OCI-LY1 (cell line): ENCODE data around the gene PXMP4.

Experiments used
- H2AFZ ChIP-seq: fragments of 200-600 bp; sonication (generic), shearing (Covaris generic); 2 replicates; pipeline ENCODE4 v1.6.0; 2014; ENCODE audit warnings: antibody characterized with exemption, mild to moderate bottlenecking, low read length
- H3F3A ChIP-seq: fragments of 200-600 bp; sonication (generic), shearing (Covaris generic); 2 replicates; pipeline ENCODE4 v1.6.0; 2014; ENCODE audit warnings: mild to moderate bottlenecking, antibody characterized with exemption, low read length, moderate library complexity; ENCODE audit not compliant: insufficient read depth
- H3K27ac ChIP-seq: fragments of 200-600 bp; sonication (generic); 2 replicates; pipeline ENCODE4 v1.5.1; 2014; ENCODE audit warnings: low read length, mixed run types, mild to moderate bottlenecking, low read depth; ENCODE audit not compliant: poor library complexity, severe bottlenecking
- H3K27me3 ChIP-seq: fragments of 200-600 bp; sonication (generic); 2 replicates; pipeline ENCODE4 v1.6.0; 2014; ENCODE audit warnings: antibody characterized with exemption, mild to moderate bottlenecking, low read length, moderate library complexity; ENCODE audit not compliant: insufficient read depth
- H3K36me3 ChIP-seq: fragments of 200-600 bp; sonication (generic); 2 replicates; pipeline ENCODE4 v1.6.1; 2014; ENCODE audit warnings: mild to moderate bottlenecking, antibody characterized with exemption, low read length, moderate library complexity, mixed read lengths; ENCODE audit not compliant: insufficient read depth
- H3K4me1 ChIP-seq: fragments of 200-600 bp; sonication (generic); 2 replicates; pipeline ENCODE4 v1.5.1; 2014; ENCODE audit warnings: mild to moderate bottlenecking, low read length, moderate library complexity; ENCODE audit not compliant: insufficient read depth, severe bottlenecking
- H3K4me2 ChIP-seq: fragments of 200-600 bp; sonication (generic), shearing (Covaris generic); 2 replicates; pipeline ENCODE4 v1.6.1; 2014; ENCODE audit warnings: low read length
- H3K4me3 ChIP-seq: fragments of 200-600 bp; sonication (generic); 2 replicates; pipeline ENCODE4 v1.5.1; 2014; ENCODE audit warnings: low read length, low read depth, mild to moderate bottlenecking, mixed read lengths; ENCODE audit not compliant: poor library complexity, severe bottlenecking
- H3K79me2 ChIP-seq: fragments of 200-600 bp; shearing (Covaris generic); 2 replicates; pipeline ENCODE4 v1.6.1; 2016; ENCODE audit warnings: mixed run types, low read length, mixed read lengths; ENCODE audit not compliant: insufficient read depth
- H3K9ac ChIP-seq: fragments of 200-600 bp; sonication (generic), shearing (Covaris generic); 2 replicates; pipeline ENCODE4 v1.6.1; 2014; ENCODE audit warnings: mild to moderate bottlenecking, low read length, mixed read lengths
- H3K9me2 ChIP-seq: fragments of 200-600 bp; sonication (generic), shearing (Covaris generic); 2 replicates; pipeline ENCODE4 v1.6.1; 2014; ENCODE audit warnings: low read depth, mild to moderate bottlenecking, low read length, mixed read lengths
- H3K9me3 ChIP-seq: fragments of 200-600 bp; shearing (Covaris generic); 2 replicates; pipeline ENCODE4 v1.6.1; 2014; ENCODE audit warnings: low read length, mixed read lengths
- H4K20me1 ChIP-seq: fragments of 200-600 bp; sonication (generic), shearing (Covaris generic); 2 replicates; pipeline ENCODE4 v1.6.0; 2016; ENCODE audit warnings: mild to moderate bottlenecking, low read length; ENCODE audit not compliant: insufficient read depth
- CTCF ChIP-seq: fragments of 200-600 bp; sonication (generic), shearing (Covaris generic); IDR thresholded peaks from 2 replicates; pipeline ENCODE4 v1.5.1; 2017; ENCODE audit warnings: mild to moderate bottlenecking, antibody characterized with exemption, low read length, moderate library complexity, mixed read lengths
- EZH2 ChIP-seq: fragments of 200-600 bp; sonication (generic), shearing (Covaris generic); IDR thresholded peaks from 2 replicates; pipeline ENCODE4 v1.8.0; 2017; ENCODE audit warnings: borderline replicate concordance, mixed run types, mild to moderate bottlenecking, antibody characterized with exemption, low read length, moderate library complexity, mixed read lengths

PXMP4 gene

DNA sequence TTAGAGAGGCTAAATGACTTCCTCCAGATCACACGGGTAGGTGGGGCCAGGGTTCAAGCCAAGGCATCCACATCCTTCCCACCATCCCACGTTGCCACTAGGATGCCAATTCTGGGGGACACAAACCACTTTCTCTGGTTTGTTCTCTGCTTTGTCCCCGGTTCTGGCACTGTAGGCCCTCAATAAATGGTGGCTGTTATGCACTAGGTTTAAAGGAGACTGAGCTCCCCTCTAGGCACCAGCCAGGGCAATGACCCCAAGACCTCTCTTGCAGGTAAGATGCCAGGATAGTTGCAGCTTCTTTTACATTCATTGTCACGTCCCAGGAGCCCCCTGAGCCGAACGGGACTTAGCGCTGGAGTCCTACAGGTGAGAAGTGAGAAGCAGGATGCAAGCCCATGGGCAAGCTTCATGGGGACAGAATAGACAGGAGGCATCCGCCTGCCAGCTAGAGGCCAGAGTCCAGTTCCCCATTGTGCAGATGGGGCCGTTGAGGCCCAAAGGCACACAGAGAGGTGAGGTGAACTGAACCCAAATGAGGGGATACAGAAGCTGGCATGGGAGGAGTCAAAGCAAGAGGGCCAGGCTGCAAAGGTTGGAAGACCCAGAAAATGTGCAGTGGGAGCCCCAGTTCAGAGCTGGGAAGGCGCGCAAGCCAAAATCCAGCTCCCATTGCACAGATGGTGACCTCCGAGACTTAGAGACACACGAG lies 677 bp downstream of the PXMP4 start:
- peak overlapping the region; percentile 76 for H3K27ac ChIP-seq
- H3K79me2 ChIP-seq: peaks cover 12% of the 10 kb centered on the region

DNA sequence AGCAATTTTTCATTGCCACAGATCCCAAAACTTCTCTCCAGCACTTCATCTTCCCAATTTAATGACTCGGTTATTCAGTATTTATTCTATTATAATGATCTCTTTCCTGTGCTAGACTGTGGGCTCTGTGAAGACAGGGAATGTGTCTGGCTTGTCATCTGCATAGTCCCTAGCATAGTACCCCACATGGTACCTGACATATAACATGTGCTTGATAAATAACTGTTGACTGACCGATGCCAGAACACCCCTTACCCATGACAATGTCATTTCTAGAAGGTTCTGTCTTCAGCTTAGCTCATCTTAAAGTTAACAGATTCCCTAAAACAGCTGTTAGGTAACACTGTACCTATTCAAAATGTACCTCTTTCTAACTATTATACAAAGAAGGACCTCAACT lies 3.6 kb downstream of the PXMP4 start:
- Histone ChIP-seq H3K27ac (no peak overlapping the region), H3K9me2 (no peaks in the 10 kb centered on the region), H3K27me3 (no peaks in the 10 kb centered on the region), H3K79me2 (peaks cover 12% of the 10 kb centered on the region), H3K9me3 (no peaks in the 10 kb centered on the region), H3K4me3 (no peak overlapping the region), H2AFZ (no peak overlapping the region), H3K36me3 (peaks cover 29% of the 10 kb centered on the region), H3K9ac (no peak overlapping the region), H4K20me1 (no peaks in the 10 kb centered on the region), H3F3A (no peaks in the 10 kb centered on the region), H3K4me1 (peaks cover 20% of the 10 kb centered on the region), H3K4me2 (no peak overlapping the region)
- TF ChIP-seq EZH2 (no peak), CTCF (no peak)

More for the DNA sequence above, 677 bp downstream of the PXMP4 start:
- no peak for TF ChIP-seq CTCF
- TF ChIP-seq EZH2: no peak
- H3K4me1 ChIP-seq: peaks cover 20% of the 10 kb centered on the region
- peaks cover 4% of the 10 kb centered on the region for H3K36me3 ChIP-seq
- H3K9me3 ChIP-seq: no peaks in the 10 kb centered on the region
- H3K4me3 ChIP-seq: peak overlapping the region; percentile 85
- H3K9ac ChIP-seq: peak overlapping the region; percentile 78
- H3F3A ChIP-seq: no peaks in the 10 kb centered on the region
- no peaks in the 10 kb centered on the region for H4K20me1 ChIP-seq
- no peak overlapping the region for H2AFZ ChIP-seq
- H3K9me2 ChIP-seq: no peaks in the 10 kb centered on the region
- H3K4me2 ChIP-seq: peak overlapping the region; percentile 99
- H3K27me3 ChIP-seq: no peaks in the 10 kb centered on the region

DNA sequence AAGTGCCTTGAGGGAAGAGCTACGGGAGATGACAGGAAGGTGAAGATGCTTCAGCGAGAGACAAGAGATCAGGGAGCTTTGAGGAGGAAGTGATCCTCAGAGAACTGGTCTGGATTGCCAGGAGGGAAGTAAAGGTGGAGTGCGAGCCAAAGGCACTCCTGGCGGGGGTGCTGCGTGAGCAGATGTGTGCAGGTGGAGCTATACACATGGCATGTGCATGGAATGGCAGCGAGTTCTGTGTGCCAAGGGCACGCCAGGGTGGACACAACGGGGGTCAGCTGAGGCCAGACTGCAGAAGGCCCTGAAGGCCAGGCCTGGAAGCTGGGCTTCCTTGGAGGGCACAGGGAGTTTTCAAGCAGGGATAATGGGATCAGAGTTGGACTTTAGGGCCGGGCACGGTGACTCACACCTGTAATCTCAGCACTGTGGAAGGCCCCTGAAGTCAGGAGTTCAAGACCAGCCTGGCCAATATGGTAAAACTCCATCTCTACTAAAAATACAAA lies 6.2 kb downstream of the PXMP4 start:
- no peak overlapping the region for H3K9ac ChIP-seq
- no peaks in the 10 kb centered on the region for H3K9me3 ChIP-seq
- H3K4me1 ChIP-seq: peaks cover 5% of the 10 kb centered on the region
- no peaks in the 10 kb centered on the region for H3K27me3 ChIP-seq
- no peak overlapping the region for H3K4me3 ChIP-seq
- no peak overlapping the region for H3K4me2 ChIP-seq
- H3K27ac ChIP-seq: no peak overlapping the region
- no peaks in the 10 kb centered on the region for H3F3A ChIP-seq
- no peak for TF ChIP-seq EZH2
- no peak for TF ChIP-seq CTCF
- no peak overlapping the region for H2AFZ ChIP-seq
- H3K36me3 ChIP-seq: peaks cover 43% of the 10 kb centered on the region
- no peaks in the 10 kb centered on the region for H3K9me2 ChIP-seq
- H3K79me2 ChIP-seq: peaks cover 5% of the 10 kb centered on the region
- H4K20me1 ChIP-seq: no peaks in the 10 kb centered on the region
